HepG2 (cell line): Measurements from ENCODE around the gene MPI. TPM values are rescaled to one million over a fixed set of nuclear protein-coding genes. Genes with fewer than 3 reads are reported as not detected.

Experiments
- DDIT3 ChIP-seq: sonication (generic); formaldehyde crosslinking; IDR thresholded peaks from 2 replicates; pipeline ENCODE4 v1.4.0; 2020; ENCODE audit warnings: mild to moderate bottlenecking, missing genetic modification reagents
- ETS1 ChIP-seq: sonication (generic); formaldehyde crosslinking; IDR thresholded peaks from 2 replicates; pipeline ENCODE4 v1.4.0; 2020; ENCODE audit warnings: missing genetic modification reagents
- FOXP1 ChIP-seq, 2 experiments: fragments of 450-650 bp in 1 of 2; IDR thresholded peaks; 2 replicates each; pipeline ENCODE4 v1.6.1; 2017 to 2018; ENCODE audit warnings: antibody characterized with exemption in 1 of 2
- GTF3A ChIP-seq: sonication (generic); formaldehyde crosslinking; conservative IDR thresholded peaks from 2 replicates; pipeline ENCODE4 v1.4.0; 2020; ENCODE audit warnings: mild to moderate bottlenecking, missing genetic modification reagents
- HBP1 ChIP-seq: IDR thresholded peaks from 2 replicates; pipeline ENCODE4 v1.6.1; 2016; ENCODE audit warnings: low read depth, control low read depth
- KDM2A ChIP-seq: sonication (generic); formaldehyde crosslinking; IDR thresholded peaks from 2 replicates; pipeline ENCODE4 v1.4.0; 2020; ENCODE audit warnings: low read depth, missing genetic modification reagents, borderline replicate concordance
- MTF2 ChIP-seq: sonication (generic); formaldehyde crosslinking; IDR thresholded peaks from 2 replicates; pipeline ENCODE4 v1.5.0; 2020; ENCODE audit warnings: missing genetic modification reagents, borderline replicate concordance
- NAIF1 ChIP-seq: sonication (generic); formaldehyde crosslinking; IDR thresholded peaks from 2 replicates; pipeline ENCODE4 v1.5.0; 2020; ENCODE audit warnings: mild to moderate bottlenecking, missing genetic modification reagents, borderline replicate concordance
- NKX3-1 ChIP-seq: sonication (generic); formaldehyde crosslinking; IDR thresholded peaks from 2 replicates; pipeline ENCODE4 v1.5.0; 2020; ENCODE audit warnings: missing genetic modification reagents
- PCBP1 ChIP-seq: fragments of 200-400 bp; formaldehyde crosslinking; IDR thresholded peaks from 2 replicates; pipeline ENCODE4 v1.6.1; 2017; ENCODE audit warnings: mild to moderate bottlenecking, low read depth, low read length, borderline replicate concordance
- POLR2AphosphoS5 ChIP-seq: IDR thresholded peaks from 2 replicates; pipeline ENCODE4 v1.6.1; 2012; ENCODE audit warnings: low read depth, low read length
- POLR2G ChIP-seq: fragments of 200-400 bp; formaldehyde crosslinking; IDR thresholded peaks from 2 replicates; pipeline ENCODE4 v1.6.1; 2018; ENCODE audit warnings: mild to moderate bottlenecking, low read depth, low read length, moderate library complexity
- SAP130 ChIP-seq: IDR thresholded peaks from 2 replicates; pipeline ENCODE4 v1.6.1; 2016; ENCODE audit warnings: low read depth
- SMAD1 ChIP-seq: sonication (generic); formaldehyde crosslinking; IDR thresholded peaks from 2 replicates; pipeline ENCODE4 v1.4.0; 2020; ENCODE audit warnings: missing genetic modification reagents, low read depth, mild to moderate bottlenecking, borderline replicate concordance
- SRSF9 ChIP-seq: fragments of 200-400 bp; formaldehyde crosslinking; IDR thresholded peaks from 2 replicates; pipeline ENCODE4 v1.6.1; 2018; ENCODE audit warnings: borderline replicate concordance, mild to moderate bottlenecking, low read depth, low read length; ENCODE audit not compliant: insufficient read depth, poor library complexity, severe bottlenecking
- SUZ12 ChIP-seq: fragments of 150-350 bp; IDR thresholded peaks from 2 replicates; pipeline ENCODE4 v1.6.1; 2014; ENCODE audit warnings: low read depth, low read length
- TCF7 ChIP-seq: sonication (generic); IDR thresholded peaks from 2 replicates; pipeline ENCODE4 v1.6.1; 2016; ENCODE audit warnings: antibody characterized with exemption, low read depth
- TEAD3 ChIP-seq: optimal IDR thresholded peaks from 2 replicates; pipeline ENCODE3; 2016; ENCODE audit warnings: borderline replicate concordance
- TSC22D2 ChIP-seq: sonication (generic); formaldehyde crosslinking; IDR thresholded peaks from 2 replicates; pipeline ENCODE4 v1.5.1; 2020; ENCODE audit warnings: missing genetic modification reagents, mild to moderate bottlenecking, borderline replicate concordance
- ZNF136 ChIP-seq: sonication (generic); formaldehyde crosslinking; IDR thresholded peaks from 2 replicates; pipeline ENCODE4 v1.8.1; 2022; ENCODE audit warnings: low read depth, mild to moderate bottlenecking, moderate library complexity, missing genetic modification reagents
- ZNF225 ChIP-seq: sonication (generic); formaldehyde crosslinking; IDR thresholded peaks from 2 replicates; pipeline ENCODE4 v1.4.0; 2020; ENCODE audit warnings: mild to moderate bottlenecking, missing genetic modification reagents
- ZNF274 ChIP-seq: sonication (generic); formaldehyde crosslinking; IDR thresholded peaks from 2 replicates; pipeline ENCODE4 v1.5.1; 2020; ENCODE audit warnings: mild to moderate bottlenecking, missing genetic modification reagents
- ZNF30 ChIP-seq: sonication (generic); formaldehyde crosslinking; IDR thresholded peaks from 2 replicates; pipeline ENCODE4 v1.5.0; 2020; ENCODE audit warnings: mild to moderate bottlenecking, missing genetic modification reagents
- ZNF329 ChIP-seq: sonication (generic); formaldehyde crosslinking; IDR thresholded peaks from 2 replicates; pipeline ENCODE4 v1.9.0; 2021; ENCODE audit warnings: low read depth, mild to moderate bottlenecking, missing genetic modification reagents
- ZNF546 ChIP-seq: sonication (generic); formaldehyde crosslinking; conservative IDR thresholded peaks from 2 replicates; pipeline ENCODE4 v1.8.1; 2023; ENCODE audit warnings: mild to moderate bottlenecking, missing genetic modification reagents
- ZNF883 ChIP-seq: sonication (generic); formaldehyde crosslinking; IDR thresholded peaks from 2 replicates; pipeline ENCODE4 v1.5.1; 2020; ENCODE audit warnings: mild to moderate bottlenecking, missing genetic modification reagents; ENCODE audit errors: not compliant biosample characterization
- polyA plus RNA-seq, 8 experiments: library from polyadenylated mRNA; depleted of rRNA in 3 of 8; stranded (reverse) in 7 of 8; unstranded in 1 of 8; fragments of >200 nt; fragmentation: Illumina TruSeq in 4 of 8; extraction: Trizol in 4 of 8; gene quantifications; 2 replicates each; pipeline versions ENCODE4 v1.2.1 to v1.2.3, GENCODE V29; 2011 to 2016; ENCODE audit warnings: low read depth in 4 of 8, missing spikeins in 1 of 8, mixed read lengths in 1 of 8; ENCODE audit not compliant: insufficient read depth in 1 of 8
- total RNA-seq, 5 experiments: library from RNA; depleted of rRNA; stranded (reverse); fragments of >200 nt; fragmentation: Illumina TruSeq; extraction: Trizol; gene quantifications; 2 replicates each; pipeline ENCODE4 v1.2.3, GENCODE V29; 2016; ENCODE audit warnings: low read depth in 1 of 5
- TF ChIP-seq, protein P1 (sequence below): sonication (generic); formaldehyde crosslinking; IDR thresholded peaks from 2 replicates; pipeline ENCODE4 v1.8.0; 2022; ENCODE audit warnings: missing genetic modification reagents, mild to moderate bottlenecking, borderline replicate concordance

Gene MPI
- total and polyA plus RNA-seq, 2 of the 13 experiments (the other 11 are each of a cell fraction or from before 2014, with no cell fraction given) = 36.9 to 63.5 TPM

DNA sequence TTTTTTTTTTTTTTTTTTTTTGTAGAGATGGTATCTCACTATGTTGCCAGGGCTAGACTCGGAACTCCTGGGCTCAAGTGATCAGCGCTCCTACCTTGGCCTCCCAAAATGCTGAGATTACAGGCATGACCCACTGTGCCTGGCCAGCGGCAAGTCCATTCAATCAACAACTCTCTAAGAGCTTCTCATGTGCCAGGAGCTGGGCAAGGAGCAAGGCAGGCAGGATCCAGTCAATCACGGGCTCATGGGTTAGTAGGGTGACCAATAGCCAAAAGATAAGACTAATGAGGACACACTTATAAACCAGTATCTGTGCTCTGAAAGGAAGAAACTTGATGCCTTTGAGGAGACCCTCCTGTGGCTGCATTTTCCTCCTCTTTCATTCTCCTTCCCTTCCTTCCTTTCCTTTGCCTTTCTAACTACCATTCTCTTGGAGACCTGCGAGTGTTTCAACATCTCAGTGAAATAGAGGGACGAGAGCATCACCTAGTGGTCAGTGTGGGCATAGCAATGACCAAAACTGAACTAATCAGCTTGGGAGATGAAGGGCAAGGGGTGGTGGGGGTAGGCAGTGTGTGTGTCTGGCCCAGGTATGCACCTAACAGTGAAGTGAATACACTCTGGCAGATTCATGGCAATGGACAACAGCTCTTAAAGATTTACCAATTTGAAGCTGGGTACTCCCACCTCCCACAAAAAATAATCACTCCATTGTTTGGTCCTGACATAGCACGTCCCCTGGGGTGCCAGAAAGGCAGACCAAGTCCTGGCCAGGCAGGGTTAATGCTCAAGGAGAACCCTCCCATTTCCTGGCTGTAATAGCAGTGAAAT is 60.5 kb downstream of the MPI start (continued):
- no peak for TF ChIP-seq ZNF274 (CRISPR knock-in tag)
- no peak for TF ChIP-seq FOXP1 (IDR thresholded peaks at IDR 0.05)
- no peak for TF ChIP-seq FOXP1 (CRISPR knock-in tag; IDR thresholded peaks at IDR 0.05)
- no peak for TF ChIP-seq DDIT3 (CRISPR knock-in tag)
- no peak for TF ChIP-seq TCF7
- TF ChIP-seq ZNF30 (CRISPR knock-in tag) = no peak
- TF ChIP-seq ETS1 (CRISPR knock-in tag) = no peak
- TF ChIP-seq ZNF546 (CRISPR knock-in tag) = no peak
- TF ChIP-seq TSC22D2 (CRISPR knock-in tag) = no peak
- no peak for TF ChIP-seq TEAD3
- TF ChIP-seq POLR2AphosphoS5 = no peak
- TF ChIP-seq SMAD1 (CRISPR knock-in tag) = no peak
- 0 out of 2 replicates have a peak, but pooled peaks have one; percentile 27 for TF ChIP-seq KDM2A
- no peak for TF ChIP-seq GTF3A (CRISPR knock-in tag)
- no peak for TF ChIP-seq PCBP1
- TF ChIP-seq MTF2 (CRISPR knock-in tag) = no peak
- no peak for TF ChIP-seq HBP1 (CRISPR knock-in tag)
- TF ChIP-seq NAIF1 (CRISPR knock-in tag) = no peak
- no peak for TF ChIP-seq ZNF225
- no peak for TF ChIP-seq ZNF329 (CRISPR knock-in tag)
- no peak for TF ChIP-seq ZNF883
- TF ChIP-seq NKX3-1 (CRISPR knock-in tag) = no peak
- no peak for TF ChIP-seq POLR2G
- TF ChIP-seq SRSF9 = no peak
- no peak for TF ChIP-seq ZNF136 (CRISPR knock-in tag)
- TF ChIP-seq SAP130 = peak; percentile 52
- TF ChIP-seq, protein P1, sequence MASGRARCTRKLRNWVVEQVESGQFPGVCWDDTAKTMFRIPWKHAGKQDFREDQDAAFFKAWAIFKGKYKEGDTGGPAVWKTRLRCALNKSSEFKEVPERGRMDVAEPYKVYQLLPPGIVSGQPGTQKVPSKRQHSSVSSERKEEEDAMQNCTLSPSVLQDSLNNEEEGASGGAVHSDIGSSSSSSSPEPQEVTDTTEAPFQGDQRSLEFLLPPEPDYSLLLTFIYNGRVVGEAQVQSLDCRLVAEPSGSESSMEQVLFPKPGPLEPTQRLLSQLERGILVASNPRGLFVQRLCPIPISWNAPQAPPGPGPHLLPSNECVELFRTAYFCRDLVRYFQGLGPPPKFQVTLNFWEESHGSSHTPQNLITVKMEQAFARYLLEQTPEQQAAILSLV (CRISPR knock-in tag) = no peak
- no peak for TF ChIP-seq SUZ12
